Gastroesophageal sphincter (tissue), 3 donors: ENCODE results near the gene PARN.

Experiments used
- CTCF ChIP-seq, 4 experiments: fragments of 200-600 bp in 2 of 4; fragments of 450-650 bp in 2 of 4; sonication (generic) in 1 of 4; IDR thresholded peaks; one replicate each; pipeline ENCODE4 v1.5.1; 2017 to 2019; ENCODE audit warnings: antibody characterized with exemption in 4 of 4, mild to moderate bottlenecking in 2 of 4, moderate library complexity in 2 of 4
- EP300 ChIP-seq: sonication (generic); formaldehyde crosslinking; IDR thresholded peaks from one replicate; pipeline ENCODE4 v1.6.1; 2017; ENCODE audit warnings: antibody characterized with exemption, mild to moderate bottlenecking
- POLR2A ChIP-seq, 2 donors: fragments of 450-650 bp; IDR thresholded peaks; one replicate each; pipeline ENCODE4 v1.6.1; 2017; ENCODE audit warnings: antibody characterized with exemption in 2 of 2, mild to moderate bottlenecking in 2 of 2, moderate library complexity in 1 of 2
- POLR2AphosphoS5 ChIP-seq: sonication (generic); formaldehyde crosslinking; IDR thresholded peaks from one replicate; pipeline ENCODE4 v1.6.1; 2017; ENCODE audit warnings: antibody characterized with exemption

- TF ChIP-seq CTCF (IDR thresholded peaks at IDR 0.05) (no peak), POLR2AphosphoS5 (no peak), POLR2A (IDR thresholded peaks at IDR 0.05) (no peak), EP300 (no peak)
These were observed 80.9 kb downstream of the PARN start for GRCh38 chr16:14548933-14549788.
